Spinal cord (tissue), 10 donors: ENCODE results near the gene BCAS3. TPM values are rescaled to one million over a fixed set of nuclear protein-coding genes. Genes with fewer than 3 reads are reported as not detected.
A peak's percentile ranks its signal among the peaks of the same experiment; 100 is the strongest.
"Not testable (repeated sequence)": the region's sequence is repeated elsewhere in the genome, so short reads cannot be mapped to it uniquely, and the experiment has no call there.

Experiments
- DNase-seq, 6 donors: peaks; one replicate each; pipeline versions ENCODE4 v3.0.0 to v3.0.0-alpha.2; 2013 to 2015; ENCODE audit warnings: low spot score in 6 of 6, low read depth in 4 of 6
- H3K27ac ChIP-seq: one replicate; pipeline ENCODE4 v1.5.1; 2013; ENCODE audit warnings: low read depth, low read length, control low read depth
- H3K27me3 ChIP-seq: one replicate; pipeline ENCODE4 v1.6.1; 2013; ENCODE audit warnings: low read length; ENCODE audit not compliant: control insufficient read depth, insufficient read depth
- H3K36me3 ChIP-seq: one replicate; pipeline ENCODE4 v1.6.1; 2013; ENCODE audit warnings: low read length; ENCODE audit not compliant: control insufficient read depth, insufficient read depth
- H3K4me1 ChIP-seq: one replicate; pipeline ENCODE4 v1.6.1; 2013; ENCODE audit warnings: low read length; ENCODE audit not compliant: control insufficient read depth, insufficient read depth
- H3K4me3 ChIP-seq: one replicate; pipeline ENCODE4 v1.5.1; 2013; ENCODE audit warnings: low read depth, low read length, control low read depth
- H3K9me3 ChIP-seq: one replicate; pipeline ENCODE4 v1.6.1; 2013; ENCODE audit warnings: low read length; ENCODE audit not compliant: control insufficient read depth, insufficient read depth
- WGBS: methylation state at CpG from one replicate; pipeline ENCODE4 v1.1.5; 2013; ENCODE audit warnings: missing lambda C conversion rate; ENCODE audit not compliant: insufficient coverage; 5-methylcytosine and 5-hydroxymethylcytosine counted together
- polyA plus RNA-seq, 2 donors: library from polyadenylated mRNA; unstranded; fragments of 120-200 nt; gene quantifications; one replicate each; pipeline ENCODE4 v1.2.1, GENCODE V29; 2013; ENCODE audit not compliant: insufficient read length in 2 of 2
- total RNA-seq, 2 donors: library from RNA; depleted of rRNA in 1 of 2; stranded (reverse); fragments of 120-200 nt in 1 of 2; fragments of >200 nt in 1 of 2; gene quantifications; one replicate each; pipeline versions ENCODE4 v1.2.3 to v1.2.4, GENCODE V29; 2013 to 2014
- donor health status: healthy.

Gene BCAS3
- total and polyA plus RNA-seq, 4 donors: 20.5 to 53.4 (median 25.7) TPM

GRCh38 chr17:60916043-60916442 is 238.4 kb downstream of the BCAS3 start:
- Histone ChIP-seq H3K27ac (no peak overlapping the region), H3K27me3 (no peaks in the 10 kb centered on the region), H3K36me3 (no peaks in the 10 kb centered on the region), H3K4me3 (no peak overlapping the region), H3K9me3 (peaks cover 7% of the 10 kb centered on the region), H3K4me1 (no peaks in the 10 kb centered on the region)
- DNase-seq: no peak
- no CpG with 5 or more reads among the region's 1 CpG for WGBS

- no peak overlapping the region for H3K4me3 ChIP-seq
- DNase-seq: no peak
- H3K27me3 ChIP-seq: no peaks in the 10 kb centered on the region
- peaks cover 7% of the 10 kb centered on the region for H3K9me3 ChIP-seq
- no peaks in the 10 kb centered on the region for H3K4me1 ChIP-seq
- WGBS: 100% methylated on average over 1 of the region's 2 CpGs
- H3K27ac ChIP-seq: no peak overlapping the region
- no peaks in the 10 kb centered on the region for H3K36me3 ChIP-seq
Measured at GRCh38 chr17:60920107-60920506, 242.5 kb downstream of the BCAS3 start.

- no peaks in the 10 kb centered on the region for H3K4me1 ChIP-seq
- DNase-seq: no peak
- no peaks in the 10 kb centered on the region for H3K9me3 ChIP-seq
- H3K27me3 ChIP-seq: no peaks in the 10 kb centered on the region
- no peaks in the 10 kb centered on the region for H3K36me3 ChIP-seq
- no peak overlapping the region for H3K4me3 ChIP-seq
- no CpG with 5 or more reads among the region's 1 CpG for WGBS
- no peak overlapping the region for H3K27ac ChIP-seq
Measured at GRCh38 chr17:60923000-60923399, 245.3 kb downstream of the BCAS3 start.

- H3K36me3 ChIP-seq: no peaks in the 10 kb centered on the region
- no peak overlapping the region for H3K4me3 ChIP-seq
- H3K9me3 ChIP-seq: no peaks in the 10 kb centered on the region
- no peak for DNase-seq
- H3K4me1 ChIP-seq: no peaks in the 10 kb centered on the region
- H3K27ac ChIP-seq: no peak overlapping the region
- H3K27me3 ChIP-seq: no peaks in the 10 kb centered on the region
- no CpG with 5 or more reads among the region's 3 CpGs for WGBS
Measured at GRCh38 chr17:60926466-60927183, 249.0 kb downstream of the BCAS3 start.

- no peaks in the 10 kb centered on the region for H3K9me3 ChIP-seq
- no CpG with 5 or more reads among the region's 2 CpGs for WGBS
- H3K36me3 ChIP-seq: no peaks in the 10 kb centered on the region
- no peaks in the 10 kb centered on the region for H3K27me3 ChIP-seq
- no peaks in the 10 kb centered on the region for H3K4me1 ChIP-seq
- H3K4me3 ChIP-seq: no peak overlapping the region
- no peak for DNase-seq
- H3K27ac ChIP-seq: no peak overlapping the region
Measured at GRCh38 chr17:60933739-60934138, 256.1 kb downstream of the BCAS3 start.

- H3K27me3 ChIP-seq: no peaks in the 10 kb centered on the region
- no peaks in the 10 kb centered on the region for H3K9me3 ChIP-seq
- no peak overlapping the region for H3K4me3 ChIP-seq
- H3K27ac ChIP-seq: no peak overlapping the region
- no peak for DNase-seq
- H3K36me3 ChIP-seq: no peaks in the 10 kb centered on the region
- 100% methylated on average over 3 of the region's 6 CpGs for WGBS
- H3K4me1 ChIP-seq: no peaks in the 10 kb centered on the region
Measured at GRCh38 chr17:60934723-60935122, 257.1 kb downstream of the BCAS3 start.

- DNase-seq, H3K36me3 ChIP-seq, H3K9me3 ChIP-seq, H3K4me3 ChIP-seq, H3K27me3 ChIP-seq, H3K27ac ChIP-seq, H3K4me1 ChIP-seq: not testable (repeated sequence)
Measured at GRCh38 chr17:60935991-60936390, 258.3 kb downstream of the BCAS3 start.

GRCh38 chr17:60939318-60939717 is 261.7 kb downstream of the BCAS3 start:
- no peaks in the 10 kb centered on the region for H3K36me3 ChIP-seq
- H3K4me3 ChIP-seq: no peak overlapping the region
- DNase-seq: no peak
- no peak overlapping the region for H3K27ac ChIP-seq
- no CpG with 5 or more reads among the region's 2 CpGs for WGBS
- H3K9me3 ChIP-seq: no peaks in the 10 kb centered on the region
- no peaks in the 10 kb centered on the region for H3K4me1 ChIP-seq
- no peaks in the 10 kb centered on the region for H3K27me3 ChIP-seq

- no peaks in the 10 kb centered on the region for H3K9me3 ChIP-seq
- no peaks in the 10 kb centered on the region for H3K27me3 ChIP-seq
- no peaks in the 10 kb centered on the region for H3K4me1 ChIP-seq
- H3K36me3 ChIP-seq: no peaks in the 10 kb centered on the region
- no peak overlapping the region for H3K27ac ChIP-seq
- no peak overlapping the region for H3K4me3 ChIP-seq
- peak in 1 of 6 donors; percentile 42 for DNase-seq
- no CpG with 5 or more reads among the region's 5 CpGs for WGBS
Measured at GRCh38 chr17:60941028-60941427, 263.4 kb downstream of the BCAS3 start.

GRCh38 chr17:60941571-60941970 is 263.9 kb downstream of the BCAS3 start:
- Histone ChIP-seq H3K27ac (no peak overlapping the region), H3K27me3 (no peaks in the 10 kb centered on the region), H3K36me3 (no peaks in the 10 kb centered on the region), H3K4me1 (no peaks in the 10 kb centered on the region), H3K4me3 (no peak overlapping the region), H3K9me3 (no peaks in the 10 kb centered on the region)
- WGBS: no CpG with 5 or more reads among the region's 2 CpGs
- DNase-seq: peak in 1 of 6 donors; percentile 26
